SJCRH30 (cell line): Measurements from ENCODE around the gene TRDN. TPM values are rescaled to one million over a fixed set of nuclear protein-coding genes. Genes with fewer than 3 reads are reported as not detected.

ENCODE experiments used
- DNase-seq, 2 experiments: peaks; one replicate each; pipeline ENCODE4 v3.0.0-alpha.2; 2015 to 2020
- H3K27ac ChIP-seq: fragments of 250-450 bp; sonication (Bioruptor Pico); 2 replicates; pipeline ENCODE4 v1.5.1; 2020; ENCODE audit warnings: mild to moderate bottlenecking, moderate library complexity
- H3K27me3 ChIP-seq: fragments of 250-450 bp; sonication (Bioruptor Pico); 2 replicates; pipeline ENCODE4 v1.5.1; 2020; ENCODE audit warnings: mild to moderate bottlenecking, moderate library complexity
- H3K36me3 ChIP-seq: fragments of 250-450 bp; sonication (Bioruptor Pico); 2 replicates; pipeline ENCODE4 v1.5.1; 2020; ENCODE audit warnings: mild to moderate bottlenecking, moderate library complexity
- H3K4me1 ChIP-seq: fragments of 250-450 bp; sonication (Bioruptor Pico); 2 replicates; pipeline ENCODE4 v1.5.1; 2020; ENCODE audit warnings: mild to moderate bottlenecking, moderate library complexity
- H3K4me3 ChIP-seq: fragments of 250-450 bp; sonication (Bioruptor Pico); 2 replicates; pipeline ENCODE4 v1.5.1; 2020; ENCODE audit warnings: mild to moderate bottlenecking, moderate library complexity
- H3K9me3 ChIP-seq: fragments of 250-450 bp; sonication (Bioruptor Pico); replicated peaks from 2 replicates; pipeline ENCODE4 v1.5.1; 2020; ENCODE audit warnings: mild to moderate bottlenecking, moderate library complexity
- total RNA-seq: library from RNA; depleted of rRNA; stranded (reverse); fragments of >200 nt; shearing (Covaris generic); gene quantifications from 2 replicates; pipeline ENCODE4 v1.2.3, GENCODE V29; 2014

TRDN gene
- total RNA-seq, 1 experiment from 2014 or later: 0.02 TPM

GRCh38 chr6:123393331-123393730 is 243.4 kb downstream of the TRDN start:
- no peak overlapping the region for H3K27ac ChIP-seq
- H3K4me3 ChIP-seq: no peak overlapping the region
- no peaks in the 10 kb centered on the region for H3K9me3 ChIP-seq
- H3K27me3 ChIP-seq: 0 out of 2 replicates have a peak, but pooled peaks cover 3% of the 10 kb centered on the region
- peak in 1 of 2 experiments; percentile 17 for DNase-seq
- H3K4me1 ChIP-seq: no peaks in the 10 kb centered on the region
- H3K36me3 ChIP-seq: no peaks in the 10 kb centered on the region

GRCh38 chr6:123383718-123384117 is 253.0 kb downstream of the TRDN start:
- no peaks in the 10 kb centered on the region for H3K4me1 ChIP-seq
- no peak overlapping the region for H3K4me3 ChIP-seq
- no peak for DNase-seq
- no peaks in the 10 kb centered on the region for H3K36me3 ChIP-seq
- no peak overlapping the region for H3K27ac ChIP-seq
- H3K27me3 ChIP-seq: no peaks in the 10 kb centered on the region
- no peaks in the 10 kb centered on the region for H3K9me3 ChIP-seq

GRCh38 chr6:123380257-123380656 is 256.5 kb downstream of the TRDN start:
- Histone ChIP-seq H3K27me3 (no peaks in the 10 kb centered on the region), H3K4me3 (no peak overlapping the region), H3K9me3 (no peaks in the 10 kb centered on the region), H3K27ac (no peak overlapping the region), H3K36me3 (no peaks in the 10 kb centered on the region), H3K4me1 (no peaks in the 10 kb centered on the region)
- peak in 1 of 2 experiments; percentile 34 for DNase-seq

GRCh38 chr6:123372737-123373136 is 264.0 kb downstream of the TRDN start:
- no peaks in the 10 kb centered on the region for H3K36me3 ChIP-seq
- no peak overlapping the region for H3K27ac ChIP-seq
- H3K27me3 ChIP-seq: no peaks in the 10 kb centered on the region
- H3K9me3 ChIP-seq: no peaks in the 10 kb centered on the region
- H3K4me1 ChIP-seq: no peaks in the 10 kb centered on the region
- no peak for DNase-seq
- no peak overlapping the region for H3K4me3 ChIP-seq

GRCh38 chr6:123363912-123364311 is 272.8 kb downstream of the TRDN start:
- DNase-seq: no peak
- Histone ChIP-seq H3K4me3 (no peak overlapping the region), H3K9me3 (no peaks in the 10 kb centered on the region), H3K36me3 (no peaks in the 10 kb centered on the region), H3K4me1 (no peaks in the 10 kb centered on the region), H3K27me3 (no peaks in the 10 kb centered on the region), H3K27ac (no peak overlapping the region)

- Histone ChIP-seq H3K27me3 (no peaks in the 10 kb centered on the region; the same call in 1 of the 2 replicates), H3K27ac (no peak overlapping the region), H3K36me3 (no peaks in the 10 kb centered on the region), H3K9me3 (no peaks in the 10 kb centered on the region), H3K4me3 (no peak overlapping the region), H3K4me1 (no peaks in the 10 kb centered on the region)
- DNase-seq: no peak
These were observed 276.4 kb downstream of the TRDN start for GRCh38 chr6:123360359-123360758.

- Histone ChIP-seq H3K4me1 (no peaks in the 10 kb centered on the region), H3K36me3 (no peaks in the 10 kb centered on the region), H3K9me3 (no peaks in the 10 kb centered on the region), H3K27me3 (no peaks in the 10 kb centered on the region; the same call in 1 of the 2 replicates), H3K4me3 (no peak overlapping the region), H3K27ac (no peak overlapping the region)
- DNase-seq: no peak
These were observed 284.0 kb downstream of the TRDN start for GRCh38 chr6:123352705-123353104.

GRCh38 chr6:123352279-123352678 is 284.5 kb downstream of the TRDN start:
- H3K9me3 ChIP-seq: no peaks in the 10 kb centered on the region
- DNase-seq: no peak
- H3K4me3 ChIP-seq: no peak overlapping the region
- H3K36me3 ChIP-seq: no peaks in the 10 kb centered on the region
- no peaks in the 10 kb centered on the region for H3K4me1 ChIP-seq
- no peak overlapping the region for H3K27ac ChIP-seq
- H3K27me3 ChIP-seq: no peaks in the 10 kb centered on the region; the same call in 1 of the 2 replicates

GRCh38 chr6:123343836-123344235 is 292.9 kb downstream of the TRDN start:
- DNase-seq: no peak
- no peak overlapping the region for H3K27ac ChIP-seq
- H3K36me3 ChIP-seq: no peaks in the 10 kb centered on the region
- no peaks in the 10 kb centered on the region for H3K27me3 ChIP-seq
- no peak overlapping the region for H3K4me3 ChIP-seq
- no peaks in the 10 kb centered on the region for H3K4me1 ChIP-seq
- H3K9me3 ChIP-seq: no peaks in the 10 kb centered on the region

GRCh38 chr6:123338394-123338793 is 298.4 kb downstream of the TRDN start:
- Histone ChIP-seq H3K27ac (no peak overlapping the region), H3K4me1 (no peaks in the 10 kb centered on the region), H3K27me3 (no peaks in the 10 kb centered on the region), H3K9me3 (no peaks in the 10 kb centered on the region), H3K4me3 (no peak overlapping the region), H3K36me3 (no peaks in the 10 kb centered on the region)
- no peak for DNase-seq

- Histone ChIP-seq H3K27ac (no peak overlapping the region), H3K27me3 (no peaks in the 10 kb centered on the region; the same call in 1 of the 2 replicates), H3K4me3 (no peak overlapping the region), H3K36me3 (no peaks in the 10 kb centered on the region), H3K4me1 (no peaks in the 10 kb centered on the region), H3K9me3 (no peaks in the 10 kb centered on the region)
- no peak for DNase-seq
These were observed 303.6 kb downstream of the TRDN start for GRCh38 chr6:123333000-123333756.

- no peaks in the 10 kb centered on the region for H3K9me3 ChIP-seq
- H3K36me3 ChIP-seq: no peaks in the 10 kb centered on the region
- DNase-seq: no peak
- H3K27me3 ChIP-seq: no peaks in the 10 kb centered on the region; the same call in 1 of the 2 replicates
- H3K4me1 ChIP-seq: no peaks in the 10 kb centered on the region
- H3K27ac ChIP-seq: no peak overlapping the region
- no peak overlapping the region for H3K4me3 ChIP-seq
These were observed 304.7 kb downstream of the TRDN start for GRCh38 chr6:123332070-123332469.

GRCh38 chr6:123329337-123329736 is 307.4 kb downstream of the TRDN start:
- no peak overlapping the region for H3K27ac ChIP-seq
- H3K27me3 ChIP-seq: no peaks in the 10 kb centered on the region; the same call in 1 of the 2 replicates
- DNase-seq: no peak
- no peaks in the 10 kb centered on the region for H3K4me1 ChIP-seq
- H3K4me3 ChIP-seq: no peak overlapping the region
- no peaks in the 10 kb centered on the region for H3K36me3 ChIP-seq
- H3K9me3 ChIP-seq: no peaks in the 10 kb centered on the region

- Histone ChIP-seq H3K27me3 (no peaks in the 10 kb centered on the region), H3K36me3 (no peaks in the 10 kb centered on the region), H3K9me3 (no peaks in the 10 kb centered on the region), H3K27ac (no peak overlapping the region), H3K4me3 (no peak overlapping the region), H3K4me1 (no peaks in the 10 kb centered on the region)
- peak in 1 of 2 experiments; percentile 2 for DNase-seq
These were observed 313.1 kb downstream of the TRDN start for GRCh38 chr6:123323452-123324329.

GRCh38 chr6:123321020-123321419 is 315.7 kb downstream of the TRDN start:
- Histone ChIP-seq H3K27ac (no peak overlapping the region), H3K4me1 (no peaks in the 10 kb centered on the region), H3K4me3 (no peak overlapping the region), H3K27me3 (no peaks in the 10 kb centered on the region), H3K9me3 (no peaks in the 10 kb centered on the region), H3K36me3 (no peaks in the 10 kb centered on the region)
- DNase-seq: no peak
